HG03442 (cell line): ENCODE measurements around the gene APOL1.
"Not testable (repeated sequence)": the region's sequence is repeated elsewhere in the genome, so short reads cannot be mapped to it uniquely, and the experiment has no call there.

Source experiments
- ATAC-seq: cut with Tn5 transposase; IDR thresholded peaks from one replicate; pipeline ENCODE4 v1.9.1; 2021; ENCODE audit warnings: mild to moderate bottlenecking, moderate library complexity; ENCODE audit not compliant: unreplicated experiment

Gene APOL1

GRCh38 chr22:36225333-36225922 lies 27.5 kb upstream of the APOL1 start:
- no peak for ATAC-seq

- no peak for ATAC-seq
Observed at GRCh38 chr22:36226189-36226588, 26.7 kb upstream of the APOL1 start.

- ATAC-seq, result no peak
Observed at GRCh38 chr22:36227396-36227795, 25.5 kb upstream of the APOL1 start.

- ATAC-seq, result no peak
Observed at GRCh38 chr22:36227806-36228205, 25.1 kb upstream of the APOL1 start.

- not testable (repeated sequence) for ATAC-seq
Observed at GRCh38 chr22:36228369-36228768, 24.6 kb upstream of the APOL1 start.

- ATAC-seq, result no peak
Observed at GRCh38 chr22:36228944-36229343, 24.0 kb upstream of the APOL1 start.

- ATAC-seq, result not testable (repeated sequence)
Observed at GRCh38 chr22:36229649-36230048, 23.3 kb upstream of the APOL1 start.

GRCh38 chr22:36231051-36231450 lies 21.9 kb upstream of the APOL1 start:
- ATAC-seq, result not testable (repeated sequence)

- ATAC-seq, result no peak
Observed at GRCh38 chr22:36232715-36233401, 20.1 kb upstream of the APOL1 start.

GRCh38 chr22:36233796-36234195 lies 19.1 kb upstream of the APOL1 start:
- ATAC-seq, result no peak

GRCh38 chr22:36234213-36234612 lies 18.7 kb upstream of the APOL1 start:
- ATAC-seq, result no peak

- ATAC-seq, result no peak
Observed at GRCh38 chr22:36234919-36235318, 18.0 kb upstream of the APOL1 start.

GRCh38 chr22:36235585-36235984 lies 17.3 kb upstream of the APOL1 start:
- ATAC-seq, result no peak

- no peak for ATAC-seq
Observed at GRCh38 chr22:36236388-36237319, 16.3 kb upstream of the APOL1 start.

GRCh38 chr22:36237462-36238372 lies 15.2 kb upstream of the APOL1 start:
- ATAC-seq, result no peak

GRCh38 chr22:36238373-36239149 lies 14.4 kb upstream of the APOL1 start:
- no peak for ATAC-seq

GRCh38 chr22:36239150-36239400 lies 13.9 kb upstream of the APOL1 start:
- ATAC-seq, result no peak

- ATAC-seq, result peak; percentile 85
Observed at GRCh38 chr22:36239401-36240171, 13.3 kb upstream of the APOL1 start, which contains the start of gene APOL2. APOL2 (minus strand) TSS chr22:36239527; CDS start chr22:36233162, 6,365 bp downstream.

GRCh38 chr22:36243986-36244385 lies 8.9 kb upstream of the APOL1 start:
- no peak for ATAC-seq
